ENCODE data around the gene KRT86.

KRT86 gene

GRCh38 chr12:52241205-52241842 lies 33.1 kb upstream of the KRT86 start:
- Histone ChIP-seq H3K27me3 (ENCODE audit: control insufficient read depth, insufficient read depth, low read length) (no peaks in the 10 kb centered on the region), H3K4me1 (ENCODE audit: control insufficient read depth, low read depth, low read length) (peaks cover 16% of the 10 kb centered on the region)

DNA sequence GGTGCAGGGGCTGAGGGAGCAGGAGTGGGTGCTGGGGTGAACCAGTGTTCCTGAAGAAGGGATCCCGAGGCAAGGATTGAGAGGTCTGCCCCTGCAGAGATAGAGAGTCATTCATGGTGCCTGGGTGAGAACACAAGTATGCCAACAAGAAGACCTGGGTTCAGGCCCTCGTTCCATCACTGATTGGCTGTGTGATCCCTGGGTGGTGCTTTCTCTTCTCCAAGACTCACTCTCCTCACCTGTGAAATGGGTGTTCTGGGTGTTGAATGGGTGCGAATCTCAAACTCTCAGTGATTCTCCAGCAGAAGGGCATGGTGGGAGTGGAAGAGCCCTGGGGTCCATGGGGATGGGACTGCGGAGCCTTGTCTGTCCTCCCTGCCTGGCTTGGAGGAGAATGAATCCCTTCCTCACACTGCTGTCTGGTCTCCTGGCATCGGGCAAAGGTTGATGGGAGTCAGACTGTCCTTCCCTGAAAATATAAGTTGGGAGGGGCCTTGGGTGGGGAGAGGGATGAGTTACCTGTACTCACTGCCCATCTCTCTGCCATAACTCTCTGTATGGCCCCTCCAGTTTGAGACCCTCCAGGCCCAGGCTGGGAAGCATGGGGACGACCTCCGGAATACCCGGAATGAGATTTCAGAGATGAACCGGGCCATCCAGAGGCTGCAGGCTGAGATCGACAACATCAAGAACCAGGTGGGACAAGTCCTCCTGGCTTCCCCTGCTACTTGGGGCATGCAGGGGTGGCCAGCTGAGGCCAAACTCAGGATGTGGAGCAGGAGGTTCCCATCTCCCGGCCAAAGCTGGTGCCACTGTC lies 31.8 kb upstream of the KRT86 start:
- Histone ChIP-seq H3K27me3 (ENCODE audit: control insufficient read depth, insufficient read depth, low read length) (no peaks in the 10 kb centered on the region), H3K9me3 (ENCODE audit: control insufficient read depth, low read depth, low read length) (no peaks in the 10 kb centered on the region), H3K9ac (ENCODE audit: low read length) (no peak overlapping the region), H3K4me3 (ENCODE audit: low read length) (no peak overlapping the region), H3K27ac (ENCODE audit: low read length) (no peak overlapping the region), H3K4me1 (ENCODE audit: control insufficient read depth, low read depth, low read length) (peaks cover 18% of the 10 kb centered on the region), H3K36me3 (ENCODE audit: control insufficient read depth, low read depth, low read length) (no peaks in the 10 kb centered on the region)

More at GRCh38 chr12:52241205-52241842, 33.1 kb upstream of the KRT86 start:
- Histone ChIP-seq H3K9ac (ENCODE audit: low read length) (no peak overlapping the region), H3K9me3 (ENCODE audit: control insufficient read depth, low read depth, low read length) (no peaks in the 10 kb centered on the region), H3K4me3 (ENCODE audit: low read length) (no peak overlapping the region), H3K36me3 (ENCODE audit: control insufficient read depth, low read depth, low read length) (no peaks in the 10 kb centered on the region), H3K27ac (ENCODE audit: low read length) (no peak overlapping the region)

- Histone ChIP-seq H3K27ac (ENCODE audit: low read length) (no peak overlapping the region), H3K4me3 (ENCODE audit: low read length) (no peak overlapping the region), H3K27me3 (ENCODE audit: control insufficient read depth, insufficient read depth, low read length) (peaks cover 3% of the 10 kb centered on the region), H3K9me3 (ENCODE audit: control insufficient read depth, low read depth, low read length) (no peaks in the 10 kb centered on the region), H3K36me3 (ENCODE audit: control insufficient read depth, low read depth, low read length) (no peaks in the 10 kb centered on the region), H3K9ac (ENCODE audit: low read length) (no peak overlapping the region), H3K4me1 (ENCODE audit: control insufficient read depth, low read depth, low read length) (peaks cover 13% of the 10 kb centered on the region)
Measured at GRCh38 chr12:52243259-52243855, 31.1 kb upstream of the KRT86 start.

DNA sequence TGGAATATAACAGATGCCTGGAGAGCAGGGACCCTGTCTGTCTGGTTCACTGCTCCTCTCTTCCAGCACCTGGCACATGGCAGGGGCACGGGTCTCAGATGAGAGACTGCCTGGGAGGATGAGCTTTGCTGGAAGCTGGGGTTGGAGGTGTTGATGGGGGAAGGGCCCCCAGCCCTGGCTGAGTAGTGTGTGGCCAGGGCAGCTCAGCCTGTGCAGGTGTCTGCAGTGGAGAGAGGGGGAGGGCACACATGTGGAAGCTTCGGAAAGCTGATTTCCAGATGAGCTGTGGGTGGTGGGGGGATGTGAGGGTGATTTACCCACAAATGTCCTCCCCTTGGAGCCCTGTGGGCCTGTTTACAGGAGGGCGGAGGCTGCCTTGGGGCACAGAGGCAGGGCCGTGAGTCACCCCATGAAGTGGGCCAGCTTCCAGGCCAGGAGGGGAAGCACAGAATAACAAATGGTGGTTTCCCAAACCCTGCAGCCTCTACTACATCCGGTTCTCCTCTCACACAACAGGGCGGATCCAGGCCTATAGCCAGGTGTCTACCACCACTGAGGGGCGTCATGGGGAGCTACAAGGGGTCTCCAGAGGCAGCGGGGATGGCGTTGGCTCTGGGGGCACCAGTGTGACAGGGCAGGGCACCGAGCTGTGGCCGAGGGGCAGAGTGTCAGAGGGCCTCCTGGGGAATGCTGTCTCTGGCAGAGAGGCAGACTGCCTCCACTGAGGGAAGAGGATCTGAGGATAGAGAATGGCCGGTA lies 30.4 kb upstream of the KRT86 start:
- no peak overlapping the region for H3K27ac ChIP-seq (ENCODE audit: low read length)
- H3K36me3 ChIP-seq (ENCODE audit: control insufficient read depth, low read depth, low read length) = no peaks in the 10 kb centered on the region
- H3K4me3 ChIP-seq (ENCODE audit: low read length) = no peak overlapping the region
- peaks cover 12% of the 10 kb centered on the region for H3K4me1 ChIP-seq (ENCODE audit: control insufficient read depth, low read depth, low read length)
- no peaks in the 10 kb centered on the region for H3K9me3 ChIP-seq (ENCODE audit: control insufficient read depth, low read depth, low read length)
- no peak overlapping the region for H3K9ac ChIP-seq (ENCODE audit: low read length)
- H3K27me3 ChIP-seq (ENCODE audit: control insufficient read depth, insufficient read depth, low read length) = peaks cover 9% of the 10 kb centered on the region

- peaks cover 12% of the 10 kb centered on the region for H3K4me1 ChIP-seq (ENCODE audit: control insufficient read depth, low read depth, low read length)
- H3K9ac ChIP-seq (ENCODE audit: low read length) = no peak overlapping the region
Measured at GRCh38 chr12:52244615-52244994, 29.8 kb upstream of the KRT86 start.

DNA sequence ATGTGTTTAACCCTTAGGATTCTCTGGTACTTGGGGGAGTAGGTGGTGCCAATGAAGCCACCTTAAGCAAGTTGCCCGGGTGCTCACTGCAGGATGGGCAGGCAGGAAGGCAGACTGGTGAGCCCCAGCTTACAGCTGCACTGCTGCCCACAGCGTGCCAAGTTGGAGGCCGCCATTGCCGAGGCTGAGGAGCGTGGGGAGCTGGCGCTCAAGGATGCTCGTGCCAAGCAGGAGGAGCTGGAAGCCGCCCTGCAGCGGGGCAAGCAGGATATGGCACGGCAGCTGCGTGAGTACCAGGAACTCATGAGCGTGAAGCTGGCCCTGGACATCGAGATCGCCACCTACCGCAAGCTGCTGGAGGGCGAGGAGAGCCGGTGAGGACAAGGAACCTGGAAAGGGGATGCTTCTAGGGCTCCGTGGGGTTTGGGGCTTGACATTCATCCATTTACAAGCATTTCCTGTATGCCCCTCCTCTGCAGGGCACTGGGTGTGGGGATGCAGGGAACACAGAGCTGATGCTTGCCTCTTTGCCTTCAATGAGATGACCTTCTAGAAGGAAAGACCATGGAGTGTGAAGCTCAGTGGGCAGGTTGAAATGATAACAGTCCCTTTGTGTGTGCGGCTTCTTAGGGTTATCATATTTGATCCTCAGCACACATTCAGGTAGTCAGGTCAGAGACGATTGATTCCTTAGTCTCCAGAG lies 29.0 kb upstream of the KRT86 start:
- Histone ChIP-seq H3K9me3 (ENCODE audit: control insufficient read depth, low read depth, low read length) (no peaks in the 10 kb centered on the region), H3K27me3 (ENCODE audit: control insufficient read depth, insufficient read depth, low read length) (peaks cover 23% of the 10 kb centered on the region), H3K9ac (ENCODE audit: low read length) (no peak overlapping the region), H3K4me3 (ENCODE audit: low read length) (no peak overlapping the region), H3K27ac (ENCODE audit: low read length) (no peak overlapping the region), H3K36me3 (ENCODE audit: control insufficient read depth, low read depth, low read length) (no peaks in the 10 kb centered on the region), H3K4me1 (ENCODE audit: control insufficient read depth, low read depth, low read length) (peaks cover 12% of the 10 kb centered on the region)

More at GRCh38 chr12:52244615-52244994, 29.8 kb upstream of the KRT86 start:
- H3K4me3 ChIP-seq (ENCODE audit: low read length) = no peak overlapping the region
- peaks cover 15% of the 10 kb centered on the region for H3K27me3 ChIP-seq (ENCODE audit: control insufficient read depth, insufficient read depth, low read length)
- no peak overlapping the region for H3K27ac ChIP-seq (ENCODE audit: low read length)
- no peaks in the 10 kb centered on the region for H3K36me3 ChIP-seq (ENCODE audit: control insufficient read depth, low read depth, low read length)
- H3K9me3 ChIP-seq (ENCODE audit: control insufficient read depth, low read depth, low read length) = no peaks in the 10 kb centered on the region

DNA sequence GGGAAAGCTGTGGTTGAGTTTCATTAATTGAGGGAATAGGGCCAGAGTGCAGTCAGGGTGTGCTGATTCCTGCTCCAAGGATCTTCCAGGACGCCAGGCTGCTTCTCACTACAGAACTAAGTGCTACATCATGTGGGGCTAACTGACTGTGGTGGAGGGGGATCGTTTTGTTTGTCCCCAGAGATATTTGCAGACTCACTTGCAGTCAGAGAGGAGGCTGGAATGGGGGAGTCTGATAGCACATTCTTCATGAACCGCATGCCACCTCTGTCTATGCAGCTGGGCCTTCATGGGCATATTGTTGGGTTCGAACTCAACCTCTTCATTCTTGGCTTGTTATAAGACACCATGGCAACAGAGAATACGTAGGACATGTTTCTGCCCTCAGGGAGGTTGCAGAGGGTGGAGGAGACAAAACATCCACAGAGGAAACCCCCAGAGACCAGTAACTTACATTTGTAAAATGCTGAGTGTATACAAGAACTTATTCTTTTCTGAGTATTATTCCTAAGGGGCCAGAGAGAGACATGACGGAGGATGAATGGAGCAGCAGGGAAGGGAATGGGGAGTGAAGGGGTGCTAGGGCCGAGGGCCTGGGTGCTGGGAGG lies 28.4 kb upstream of the KRT86 start:
- Histone ChIP-seq H3K4me3 (ENCODE audit: low read length) (no peak overlapping the region), H3K36me3 (ENCODE audit: control insufficient read depth, low read depth, low read length) (no peaks in the 10 kb centered on the region)

DNA sequence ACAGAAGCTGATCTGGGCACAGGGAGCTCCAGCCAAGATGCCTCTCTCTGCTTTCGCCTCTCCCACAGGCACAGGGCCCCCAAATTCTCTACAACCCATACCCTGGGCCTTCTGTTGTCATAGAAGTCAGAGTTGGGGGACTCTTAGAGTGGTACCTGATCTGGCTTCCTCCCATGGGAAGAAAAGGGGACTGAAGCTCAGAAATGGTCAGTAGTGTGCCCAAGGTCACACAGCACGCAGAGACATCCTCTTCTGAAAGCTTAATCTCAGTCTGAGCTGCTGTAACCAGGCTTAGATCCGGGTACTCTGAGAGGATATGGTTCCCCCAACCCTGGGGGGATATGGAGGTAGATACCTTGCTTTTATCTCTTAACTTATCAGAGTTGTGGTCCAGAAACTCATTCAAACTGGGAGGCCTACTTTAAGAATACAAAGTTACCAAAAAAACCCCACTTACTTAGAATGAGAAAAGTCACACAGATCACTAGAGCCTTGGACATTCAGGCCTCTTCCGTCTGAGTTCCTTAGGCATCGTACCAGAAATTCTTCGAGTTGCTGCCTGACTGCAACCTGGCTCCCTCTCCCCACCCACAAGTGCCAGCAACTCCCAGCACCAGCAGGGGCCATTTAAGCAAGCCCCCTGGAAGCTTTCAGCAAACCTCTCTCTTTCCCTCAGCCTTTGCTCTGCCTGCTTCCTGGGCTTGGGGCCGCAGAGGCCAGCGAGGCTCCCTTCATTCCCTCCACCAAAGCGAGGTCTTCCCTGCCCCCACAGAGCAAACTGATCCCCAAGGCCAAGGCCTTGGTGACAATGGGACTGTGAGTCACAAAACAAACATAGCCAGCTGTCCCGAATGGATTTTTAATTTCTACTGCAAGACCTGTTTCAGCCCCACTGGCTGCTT lies 27.5 kb upstream of the KRT86 start:
- Histone ChIP-seq H3K36me3 (ENCODE audit: control insufficient read depth, low read depth, low read length) (no peaks in the 10 kb centered on the region), H3K9me3 (ENCODE audit: control insufficient read depth, low read depth, low read length) (no peaks in the 10 kb centered on the region), H3K4me1 (ENCODE audit: control insufficient read depth, low read depth, low read length) (peaks cover 12% of the 10 kb centered on the region), H3K4me3 (ENCODE audit: low read length) (no peak overlapping the region), H3K9ac (ENCODE audit: low read length) (no peak overlapping the region), H3K27ac (ENCODE audit: low read length) (no peak overlapping the region), H3K27me3 (ENCODE audit: control insufficient read depth, insufficient read depth, low read length) (peaks cover 39% of the 10 kb centered on the region)

More for the DNA sequence above, 28.4 kb upstream of the KRT86 start:
- Histone ChIP-seq H3K9ac (ENCODE audit: low read length) (no peak overlapping the region), H3K4me1 (ENCODE audit: control insufficient read depth, low read depth, low read length) (peaks cover 12% of the 10 kb centered on the region), H3K27ac (ENCODE audit: low read length) (no peak overlapping the region), H3K9me3 (ENCODE audit: control insufficient read depth, low read depth, low read length) (no peaks in the 10 kb centered on the region), H3K27me3 (ENCODE audit: control insufficient read depth, insufficient read depth, low read length) (peaks cover 30% of the 10 kb centered on the region)

- H3K4me1 ChIP-seq (ENCODE audit: control insufficient read depth, low read depth, low read length) = peaks cover 12% of the 10 kb centered on the region
- no peaks in the 10 kb centered on the region for H3K36me3 ChIP-seq (ENCODE audit: control insufficient read depth, low read depth, low read length)
- H3K4me3 ChIP-seq (ENCODE audit: low read length) = no peak overlapping the region
- no peak overlapping the region for H3K27ac ChIP-seq (ENCODE audit: low read length)
- no peaks in the 10 kb centered on the region for H3K9me3 ChIP-seq (ENCODE audit: control insufficient read depth, low read depth, low read length)
- H3K27me3 ChIP-seq (ENCODE audit: control insufficient read depth, insufficient read depth, low read length) = peaks cover 39% of the 10 kb centered on the region
- no peak overlapping the region for H3K9ac ChIP-seq (ENCODE audit: low read length)
Measured at GRCh38 chr12:52247622-52248540, 26.6 kb upstream of the KRT86 start.
